IMR-90 (cell line): Measurements from ENCODE around the gene BLOC1S6. TPM values are rescaled to one million over a fixed set of nuclear protein-coding genes. Genes with fewer than 3 reads are reported as not detected.

Experiments
- ATAC-seq: fragments of 200-7000 bp; cut with Tn5 transposase; 2 replicates; pipeline ENCODE4 v1.9.1; 2020; ENCODE audit warnings: low read depth, mild to moderate bottlenecking, moderate library complexity
- BruUV-seq: library from RNA; stranded (reverse); fragments of 400-500 nt; replicated peaks from 2 replicates; lab custom pipeline; 2021; lab: Mats Ljungman, UMichigan
- CTCF ChIA-PET: fragments of 300-600 bp; formaldehyde crosslinking; extraction: SDS; loops from one replicate; lab custom pipeline; 2021; ENCODE audit warnings: antibody characterized with exemption; lab: Yijun Ruan, JAX
- POLR2A ChIA-PET: fragments of 300-600 bp; sonication (Branson Sonifier 250); formaldehyde crosslinking; loops from one replicate; lab custom pipeline; 2022; ENCODE audit warnings: antibody characterized with exemption; ENCODE audit not compliant: unreplicated experiment; lab: Charles Lee
- DNase-seq: peaks from one replicate; pipeline ENCODE4 v3.0.0; 2013
- H2AFZ ChIP-seq: replicated peaks from 2 replicates; pipeline ENCODE3; 2013; ENCODE audit warnings: low read length, mild to moderate bottlenecking; ENCODE audit not compliant: poor library complexity
- H2AK5ac ChIP-seq: 2 replicates; pipeline ENCODE4 v1.6.1; 2013; ENCODE audit warnings: low read depth, low read length, inconsistent platforms
- H2AK9ac ChIP-seq: replicated peaks from 2 replicates; pipeline ENCODE3; 2013; ENCODE audit warnings: mild to moderate bottlenecking, low read depth, low read length, moderate library complexity; ENCODE audit not compliant: poor library complexity
- H2BK120ac ChIP-seq: 2 replicates; pipeline ENCODE4 v1.6.1; 2013; ENCODE audit warnings: low read depth, low read length, inconsistent platforms
- H2BK15ac ChIP-seq: 3 replicates; pipeline ENCODE4 v1.6.1; 2013; ENCODE audit warnings: low read depth, low read length, inconsistent platforms
- H2BK20ac ChIP-seq: 2 replicates; pipeline ENCODE4 v1.6.1; 2013; ENCODE audit warnings: low read depth, mild to moderate bottlenecking, inconsistent platforms, low read length, moderate library complexity
- H2BK5ac ChIP-seq: 2 replicates; pipeline ENCODE4 v1.6.1; 2013; ENCODE audit warnings: mild to moderate bottlenecking, low read depth, low read length, inconsistent platforms; ENCODE audit not compliant: poor library complexity, severe bottlenecking
- H3K14ac ChIP-seq: replicated peaks from 2 replicates; pipeline ENCODE4 v1.6.1; 2013; ENCODE audit warnings: low read depth, low read length, inconsistent platforms
- H3K18ac ChIP-seq: 2 replicates; pipeline ENCODE4 v1.6.1; 2013; ENCODE audit warnings: low read depth, low read length, control low read depth
- H3K23ac ChIP-seq: 2 replicates; pipeline ENCODE4 v1.6.1; 2013; ENCODE audit warnings: low read depth, low read length, inconsistent platforms
- H3K27ac ChIP-seq: 2 replicates; pipeline ENCODE4 v1.5.1; 2013; ENCODE audit warnings: mild to moderate bottlenecking, control low read depth, low read length; ENCODE audit not compliant: insufficient read depth
- H3K27me3 ChIP-seq: 2 replicates; pipeline ENCODE4 v1.6.1; 2013; ENCODE audit warnings: low read length; ENCODE audit not compliant: control insufficient read depth, insufficient read depth
- H3K36me3 ChIP-seq: 2 replicates; pipeline ENCODE4 v1.6.1; 2013; ENCODE audit warnings: low read length, mixed read lengths; ENCODE audit not compliant: control insufficient read depth, insufficient read depth
- H3K4ac ChIP-seq: 2 replicates; pipeline ENCODE4 v1.6.1; 2013; ENCODE audit warnings: low read depth, low read length, inconsistent platforms
- H3K4me1 ChIP-seq: 2 replicates; pipeline ENCODE4 v1.6.1; 2013; ENCODE audit warnings: low read length, mixed read lengths; ENCODE audit not compliant: control insufficient read depth, insufficient read depth
- H3K4me2 ChIP-seq: 2 replicates; pipeline ENCODE4 v1.6.1; 2013; ENCODE audit warnings: low read depth, mild to moderate bottlenecking, control low read depth, low read length, moderate library complexity
- H3K4me3 ChIP-seq: 2 replicates; pipeline ENCODE4 v1.5.1; 2013; ENCODE audit warnings: low read depth, mild to moderate bottlenecking, control low read depth, low read length, moderate library complexity; ENCODE audit not compliant: insufficient read depth
- H3K56ac ChIP-seq: 2 replicates; pipeline ENCODE4 v1.6.1; 2013; ENCODE audit warnings: low read length, inconsistent platforms; ENCODE audit not compliant: insufficient read depth; ENCODE audit errors: extremely low read depth
- H3K79me1 ChIP-seq, 2 experiments: 2 replicates each; pipeline ENCODE4 v1.6.1; 2013; ENCODE audit warnings: low read length in 2 of 2, inconsistent platforms in 1 of 2, low read depth in 1 of 2
- H3K9ac ChIP-seq: 2 replicates; pipeline ENCODE4 v1.6.1; 2013; ENCODE audit warnings: low read depth, low read length, control low read depth
- H3K9me1 ChIP-seq: 2 replicates; pipeline ENCODE4 v1.6.1; 2013; ENCODE audit warnings: low read length, inconsistent platforms; ENCODE audit not compliant: insufficient read depth
- H3K9me3 ChIP-seq: 2 replicates; pipeline ENCODE4 v1.6.1; 2013; ENCODE audit warnings: low read length; ENCODE audit not compliant: control insufficient read depth, insufficient read depth
- H4K20me1 ChIP-seq: 2 replicates; pipeline ENCODE4 v1.6.1; 2013; ENCODE audit warnings: low read length, inconsistent platforms; ENCODE audit not compliant: insufficient read depth
- H4K5ac ChIP-seq: 2 replicates; pipeline ENCODE4 v1.6.1; 2013; ENCODE audit warnings: mild to moderate bottlenecking, low read depth, low read length, control low read depth
- H4K8ac ChIP-seq, 2 experiments: 2 replicates each; pipeline ENCODE4 v1.6.1; 2013; ENCODE audit warnings: low read depth in 2 of 2, low read length in 2 of 2, control low read depth in 1 of 2, inconsistent platforms in 1 of 2
- H4K91ac ChIP-seq: 2 replicates; pipeline ENCODE4 v1.6.1; 2013; ENCODE audit warnings: low read depth, low read length, inconsistent platforms; ENCODE audit not compliant: insufficient read depth
- BHLHE40 ChIP-seq: fragments of 150-350 bp; IDR thresholded peaks from 2 replicates; pipeline ENCODE4 v1.6.1; 2016; ENCODE audit warnings: mild to moderate bottlenecking, low read depth, low read length
- CHD1 ChIP-seq: IDR thresholded peaks from 2 replicates; pipeline ENCODE4 v1.6.1; 2012; ENCODE audit warnings: low read depth, low read length, improper control_type of control experiment
- FOS ChIP-seq: fragments of 150-350 bp; IDR thresholded peaks from 2 replicates; pipeline ENCODE4 v1.6.1; 2016; ENCODE audit warnings: low read depth, low read length
- MAFK ChIP-seq: IDR thresholded peaks from 2 replicates; pipeline ENCODE4 v1.6.1; 2012; ENCODE audit warnings: low read depth, low read length, improper control_type of control experiment
- MXI1 ChIP-seq: IDR thresholded peaks from 2 replicates; pipeline ENCODE4 v1.6.1; 2012; ENCODE audit warnings: low read depth, mild to moderate bottlenecking, low read length, moderate library complexity, borderline replicate concordance
- NFE2L2 ChIP-seq: fragments of 150-350 bp; IDR thresholded peaks from 2 replicates; pipeline ENCODE4 v1.6.1; 2016; ENCODE audit warnings: low read depth, mild to moderate bottlenecking, low read length
- POLR2A ChIP-seq: IDR thresholded peaks from 2 replicates; pipeline ENCODE4 v1.6.1; 2012; ENCODE audit warnings: mild to moderate bottlenecking, low read depth, low read length
- RAD21 ChIP-seq: IDR thresholded peaks from 2 replicates; pipeline ENCODE4 v1.6.1; 2012; ENCODE audit warnings: low read length, improper control_type of control experiment
- RCOR1 ChIP-seq: IDR thresholded peaks from 2 replicates; pipeline ENCODE4 v1.6.1; 2012; ENCODE audit warnings: mild to moderate bottlenecking, low read length, improper control_type of control experiment; ENCODE audit not compliant: insufficient replicate concordance
- RFX5 ChIP-seq: IDR thresholded peaks from 2 replicates; pipeline ENCODE4 v1.8.0; 2012; ENCODE audit warnings: low read depth, mild to moderate bottlenecking, low read length, moderate library complexity
- SMC3 ChIP-seq: fragments of 150-350 bp; IDR thresholded peaks from 2 replicates; pipeline ENCODE4 v1.6.1; 2016; ENCODE audit warnings: low read depth, mild to moderate bottlenecking, antibody characterized with exemption, low read length, moderate library complexity
- WGBS, 2 experiments: methylation state at CpG; one replicate each; pipeline versions ENCODE4 v1.1.5 to v1.1.7; 2013; ENCODE audit warnings: missing lambda C conversion rate in 2 of 2; ENCODE audit not compliant: insufficient read length in 1 of 2; ENCODE audit errors: extremely low coverage in 2 of 2; 5-methylcytosine and 5-hydroxymethylcytosine counted together
- dilution Hi-C: fragments of 300-500 bp; cut with HindIII; formaldehyde crosslinking; loops from one replicate; pipeline ENCODE4 v1.14.3; 2018; ENCODE audit warnings: low sequenced_read_pairs; ENCODE audit not compliant: unreplicated experiment
- in situ Hi-C: fragments of 300-500 bp; cut with MboI; formaldehyde crosslinking; loops from 3 replicates; pipeline ENCODE4 v1.14.3; 2019; ENCODE audit warnings: low sequenced_read_pairs, inconsistent platforms, mixed read lengths
- intact Hi-C: fragments of 100-400 bp; cut with micrococcal nuclease; formaldehyde crosslinking; loops from 2 replicates; pipeline ENCODE4 v1.10.0; 2022
- polyA plus RNA-seq, 3 experiments: library from polyadenylated mRNA; depleted of rRNA; stranded (reverse); fragments of >200 nt; gene quantifications; 2 replicates each; pipeline ENCODE4 v1.2.3, GENCODE V29; 2012; ENCODE audit warnings: low replicate concordance in 1 of 3
- total RNA-seq: library from RNA; depleted of rRNA; stranded (reverse); fragments of >200 nt; gene quantifications from 2 replicates; pipeline ENCODE4 v1.2.3, GENCODE V29; 2012
- TF ChIP-seq, protein P1 (sequence below): fragments of 150-350 bp; IDR thresholded peaks from 2 replicates; pipeline ENCODE4 v1.6.1; 2016; ENCODE audit warnings: low read depth, mild to moderate bottlenecking, low read length, moderate library complexity, borderline replicate concordance
- TF ChIP-seq, protein P2 (sequence below): conservative IDR thresholded peaks from 2 replicates; pipeline ENCODE4 v1.5.1; 2012; ENCODE audit warnings: mild to moderate bottlenecking, low read depth, low read length, improper control_type of control experiment

Gene BLOC1S6
- total and polyA plus RNA-seq, 2 of the 4 experiments (the other 2 are of a cell fraction): 21.7 to 40.9 TPM

DNA sequence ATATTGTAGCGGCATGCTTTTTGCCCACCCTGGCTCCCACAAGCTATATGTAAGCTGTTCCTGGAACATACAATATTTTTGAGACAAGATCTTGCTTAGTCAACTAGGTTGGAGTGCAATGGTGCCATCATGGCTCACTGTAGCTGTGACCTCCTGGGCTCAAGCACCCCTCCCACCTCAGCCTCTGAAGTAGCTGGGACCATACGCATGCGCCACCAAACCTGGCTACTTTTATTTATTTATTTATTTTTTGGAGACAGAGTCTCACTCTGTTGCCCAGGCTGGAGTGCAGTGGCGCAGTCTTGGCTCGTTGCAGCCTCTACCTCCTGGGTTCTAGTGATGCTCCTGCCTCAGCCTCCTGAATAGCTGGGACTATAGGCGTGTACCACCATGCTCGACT lies 41.0 kb downstream of the BLOC1S6 start:
- no peaks in the 10 kb centered on the region for H3K36me3 ChIP-seq
- no peak for ATAC-seq
- no peak overlapping the region for H2BK5ac ChIP-seq
- no CpG with 5 or more reads among the region's 7 CpGs for WGBS, 2 experiments
- no peak overlapping the region for H3K27ac ChIP-seq
- H2BK15ac ChIP-seq: no peak overlapping the region
- H3K4ac ChIP-seq: no peak overlapping the region
- H3K14ac ChIP-seq: no peak overlapping the region
- H2BK120ac ChIP-seq: no peak overlapping the region
- H3K9me1 ChIP-seq: 0 out of 2 replicates have a peak, but pooled peaks cover 3% of the 10 kb centered on the region
- dilution Hi-C loops: no loop called here
- no peak overlapping the region for H3K4me2 ChIP-seq
- in situ Hi-C loops: no loop called here
- TF ChIP-seq FOS (no peak), POLR2A (no peak), MAFK (no peak), NFE2L2 (no peak), RFX5 (no peak), BHLHE40 (no peak), RAD21 (no peak), SMC3 (no peak), MXI1 (no peak), RCOR1 (no peak), CHD1 (no peak)
- TF ChIP-seq, protein P1, sequence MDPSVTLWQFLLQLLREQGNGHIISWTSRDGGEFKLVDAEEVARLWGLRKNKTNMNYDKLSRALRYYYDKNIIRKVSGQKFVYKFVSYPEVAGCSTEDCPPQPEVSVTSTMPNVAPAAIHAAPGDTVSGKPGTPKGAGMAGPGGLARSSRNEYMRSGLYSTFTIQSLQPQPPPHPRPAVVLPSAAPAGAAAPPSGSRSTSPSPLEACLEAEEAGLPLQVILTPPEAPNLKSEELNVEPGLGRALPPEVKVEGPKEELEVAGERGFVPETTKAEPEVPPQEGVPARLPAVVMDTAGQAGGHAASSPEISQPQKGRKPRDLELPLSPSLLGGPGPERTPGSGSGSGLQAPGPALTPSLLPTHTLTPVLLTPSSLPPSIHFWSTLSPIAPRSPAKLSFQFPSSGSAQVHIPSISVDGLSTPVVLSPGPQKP: no peak
- TF ChIP-seq, protein P2, sequence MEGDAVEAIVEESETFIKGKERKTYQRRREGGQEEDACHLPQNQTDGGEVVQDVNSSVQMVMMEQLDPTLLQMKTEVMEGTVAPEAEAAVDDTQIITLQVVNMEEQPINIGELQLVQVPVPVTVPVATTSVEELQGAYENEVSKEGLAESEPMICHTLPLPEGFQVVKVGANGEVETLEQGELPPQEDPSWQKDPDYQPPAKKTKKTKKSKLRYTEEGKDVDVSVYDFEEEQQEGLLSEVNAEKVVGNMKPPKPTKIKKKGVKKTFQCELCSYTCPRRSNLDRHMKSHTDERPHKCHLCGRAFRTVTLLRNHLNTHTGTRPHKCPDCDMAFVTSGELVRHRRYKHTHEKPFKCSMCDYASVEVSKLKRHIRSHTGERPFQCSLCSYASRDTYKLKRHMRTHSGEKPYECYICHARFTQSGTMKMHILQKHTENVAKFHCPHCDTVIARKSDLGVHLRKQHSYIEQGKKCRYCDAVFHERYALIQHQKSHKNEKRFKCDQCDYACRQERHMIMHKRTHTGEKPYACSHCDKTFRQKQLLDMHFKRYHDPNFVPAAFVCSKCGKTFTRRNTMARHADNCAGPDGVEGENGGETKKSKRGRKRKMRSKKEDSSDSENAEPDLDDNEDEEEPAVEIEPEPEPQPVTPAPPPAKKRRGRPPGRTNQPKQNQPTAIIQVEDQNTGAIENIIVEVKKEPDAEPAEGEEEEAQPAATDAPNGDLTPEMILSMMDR: no peak
- H3K27me3 ChIP-seq: no peaks in the 10 kb centered on the region
- ChIA-PET POLR2A (no interaction called here), CTCF (interaction anchor here (1.0 kb wide), 1 partner anchor 14 kb away, joined by 4 read pairs; no protein-coding TSS in a partner anchor)
- H3K23ac ChIP-seq: no peak overlapping the region
- no peaks in the 10 kb centered on the region for H3K79me1 ChIP-seq
- peaks cover 12% of the 10 kb centered on the region for H3K9me3 ChIP-seq
- BruUV-seq: no TSS peak
- H4K91ac ChIP-seq: no peak overlapping the region
- peak overlapping the region; percentile 51 for H2AFZ ChIP-seq
- H3K4me3 ChIP-seq: no peak overlapping the region
- H2AK5ac ChIP-seq: no peak overlapping the region
- H3K9ac ChIP-seq: no peak overlapping the region
- peak overlapping the region; percentile 65 for H2AK9ac ChIP-seq
- no peak for DNase-seq
- no peak overlapping the region for H4K5ac ChIP-seq
- no peak overlapping the region for H2BK20ac ChIP-seq
- no peak overlapping the region for H3K56ac ChIP-seq
- H4K20me1 ChIP-seq: no peaks in the 10 kb centered on the region
- no peak overlapping the region for H4K8ac ChIP-seq
- peaks cover 2% of the 10 kb centered on the region; the same call in 1 of the 2 replicates for H3K4me1 ChIP-seq
- intact Hi-C loops: no loop called here
- H3K18ac ChIP-seq: no peak overlapping the region
